Adrenal gland (tissue), 12 donors: ENCODE results near the gene UNC45A. TPM values are rescaled to one million over a fixed set of nuclear protein-coding genes. Genes with fewer than 3 reads are reported as not detected.
A peak's percentile ranks its signal among the peaks of the same experiment; 100 is the strongest.

ENCODE experiments used
- DNase-seq, 7 donors: peaks; one replicate each; pipeline ENCODE4 v3.0.0-alpha.2; 2019 to 2020
- H3K27ac ChIP-seq, 5 donors: fragments of 200-600 bp; sonication (generic) in 4 of 5; 1 replicate in 3 of 5; 2 replicates in 2 of 5; pipeline versions ENCODE4 v1.5.1 to v1.8.0; 2016 to 2020; ENCODE audit warnings: mild to moderate bottlenecking in 1 of 5
- H3K27me3 ChIP-seq: fragments of 200-600 bp; 2 replicates; pipeline ENCODE4 v1.8.0; 2021
- H3K36me3 ChIP-seq, 2 donors: fragments of 200-600 bp; replicated peaks in 1 of 2; 1 replicate in 1 of 2; 2 replicates in 1 of 2; pipeline versions ENCODE4 v1.5.1 to v1.8.0; 2018 to 2022
- H3K4me1 ChIP-seq, 2 donors: fragments of 200-600 bp; replicated peaks in 1 of 2; 1 replicate in 1 of 2; 2 replicates in 1 of 2; pipeline versions ENCODE4 v1.5.1 to v1.8.0; 2018 to 2021
- H3K4me3 ChIP-seq, 4 donors: fragments of 200-600 bp; sonication (generic) in 3 of 4; one replicate each; pipeline ENCODE4 v1.5.1; 2016 to 2018
- H3K9me3 ChIP-seq, 3 donors: fragments of 200-600 bp; sonication (generic) in 1 of 3; replicated peaks in 1 of 3; 1 replicate in 2 of 3; 2 replicates in 1 of 3; pipeline versions ENCODE4 v1.5.1 to v1.8.0; 2016 to 2021
- POLR2A ChIP-seq, 2 donors: fragments of 450-650 bp; IDR thresholded peaks; one replicate each; pipeline ENCODE4 v1.6.1; 2017; ENCODE audit warnings: antibody characterized with exemption in 2 of 2, mild to moderate bottlenecking in 2 of 2, moderate library complexity in 1 of 2
- WGBS, 4 donors: extraction: QIAGEN DNeasy Blood & Tissue Kit in 2 of 4; methylation state at CpG; one replicate each; pipeline versions ENCODE4 v1.1.5 to v1.1.7; 2013 to 2017; 5-methylcytosine and 5-hydroxymethylcytosine counted together
- intact Hi-C, 2 donors: fragments of 100-400 bp; cut with DNase I; formaldehyde crosslinking; loops; one replicate each; pipeline versions ENCODE4 v1.14.1 to v1.15.0; 2022 to 2023
- polyA plus RNA-seq, 3 donors: library from polyadenylated mRNA; stranded (reverse); fragments of 200-250 nt in 2 of 3; fragments of 350-450 nt in 1 of 3; fragmentation: Illumina TruSeq in 1 of 3; extraction: RNeasy Lipid Tissue Mini Kit (QIAGEN cat#74804) in 1 of 3; gene quantifications; one replicate each; pipeline ENCODE4 v1.2.3, GENCODE V29; 2013 to 2014
- total RNA-seq, 9 donors: library from RNA; depleted of rRNA in 4 of 9; stranded (reverse); fragments of >200 nt in 4 of 9; fragments of 120-200 nt in 1 of 9; fragmentation: NEBNext Ultra II Directional in 1 of 9; extraction: Animal tissue kit (Norgen Biotek cat#: 25700) in 1 of 9; gene quantifications; one replicate each; pipeline versions ENCODE4 v1.1.0 to v1.2.4, GENCODE V29; 2013 to 2023
- TF ChIP-seq, protein P1 (sequence below), 6 experiments: fragments of 450-650 bp in 4 of 6; fragments of 200-600 bp in 2 of 6; sonication (generic) in 1 of 6; IDR thresholded peaks; 1 replicate in 5 of 6; 2 replicates in 1 of 6; pipeline versions ENCODE4 v1.5.1 to v1.8.0; 2016 to 2021; ENCODE audit warnings: antibody characterized with exemption in 6 of 6, mild to moderate bottlenecking in 2 of 6, moderate library complexity in 1 of 6
- donor health status: healthy with polysubstance abuse.
- donor health status: Bipolar disorder and iron deficiency.
- donor health status: DM: yes; HTN: yes; CAD: no.
- donor health status: DM: no; HTN: no; CAD: no.
- donor health status: DM: no; HTN: no; CAD: no.
- donor health status: DM: yes; HTN: yes; CAD: no.

Gene UNC45A
- total and polyA plus RNA-seq, 12 donors: 28.1 to 114 (median 64.7) TPM

DNA sequence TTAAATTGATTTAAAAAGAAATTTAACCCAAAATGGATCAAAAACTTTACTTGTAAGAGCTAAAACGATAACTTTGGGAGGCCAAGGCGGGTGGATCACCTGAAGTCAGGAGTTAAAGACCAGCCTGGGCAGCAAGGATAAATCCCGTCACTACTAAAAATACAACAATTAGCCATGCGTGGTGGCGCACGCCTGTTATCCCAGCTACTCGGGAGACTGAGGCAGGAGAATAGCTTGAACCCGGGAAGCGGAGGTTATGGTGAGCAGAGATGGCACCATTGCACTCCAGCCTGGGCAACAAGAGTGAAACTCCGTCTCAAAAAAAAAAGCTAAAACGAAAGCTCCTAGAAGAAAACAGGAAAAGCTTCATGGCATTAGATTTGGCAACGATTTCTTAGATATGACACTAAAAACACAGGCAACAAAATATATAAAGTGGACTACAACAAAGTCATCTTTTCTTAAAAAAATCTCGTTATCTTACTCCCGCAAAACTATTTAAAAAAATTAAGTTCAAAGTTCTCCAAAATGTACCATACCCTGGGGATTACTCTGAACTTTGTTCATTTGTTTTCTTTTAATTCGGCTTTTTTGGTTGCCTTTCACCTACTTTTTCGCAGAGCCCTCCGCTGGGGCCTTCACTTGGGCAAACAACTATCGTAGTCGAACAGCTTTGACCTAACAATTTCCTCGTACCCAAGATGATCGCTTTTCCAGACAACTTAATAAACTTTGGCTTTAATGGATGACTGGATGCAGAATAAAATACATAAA, 5.7 kb upstream of the UNC45A start:
- peaks cover 19 to 36% of the 10 kb centered on the region in 2 donors for H3K4me1 ChIP-seq
- H3K36me3 ChIP-seq: no peaks in the 10 kb centered on the region
- H3K27ac ChIP-seq: peak overlapping the region; percentile 67 to 95 (median 89)
- intact Hi-C loops: no loop called here
- no peaks in the 10 kb centered on the region for H3K27me3 ChIP-seq
- TF ChIP-seq POLR2A (IDR thresholded peaks at IDR 0.05): no peak
- TF ChIP-seq, protein P1, sequence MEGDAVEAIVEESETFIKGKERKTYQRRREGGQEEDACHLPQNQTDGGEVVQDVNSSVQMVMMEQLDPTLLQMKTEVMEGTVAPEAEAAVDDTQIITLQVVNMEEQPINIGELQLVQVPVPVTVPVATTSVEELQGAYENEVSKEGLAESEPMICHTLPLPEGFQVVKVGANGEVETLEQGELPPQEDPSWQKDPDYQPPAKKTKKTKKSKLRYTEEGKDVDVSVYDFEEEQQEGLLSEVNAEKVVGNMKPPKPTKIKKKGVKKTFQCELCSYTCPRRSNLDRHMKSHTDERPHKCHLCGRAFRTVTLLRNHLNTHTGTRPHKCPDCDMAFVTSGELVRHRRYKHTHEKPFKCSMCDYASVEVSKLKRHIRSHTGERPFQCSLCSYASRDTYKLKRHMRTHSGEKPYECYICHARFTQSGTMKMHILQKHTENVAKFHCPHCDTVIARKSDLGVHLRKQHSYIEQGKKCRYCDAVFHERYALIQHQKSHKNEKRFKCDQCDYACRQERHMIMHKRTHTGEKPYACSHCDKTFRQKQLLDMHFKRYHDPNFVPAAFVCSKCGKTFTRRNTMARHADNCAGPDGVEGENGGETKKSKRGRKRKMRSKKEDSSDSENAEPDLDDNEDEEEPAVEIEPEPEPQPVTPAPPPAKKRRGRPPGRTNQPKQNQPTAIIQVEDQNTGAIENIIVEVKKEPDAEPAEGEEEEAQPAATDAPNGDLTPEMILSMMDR (IDR thresholded peaks at IDR 0.05): no peak
- H3K4me3 ChIP-seq: peak overlapping the region in 2 of 4 donors; percentile 60 to 64
- no peaks in the 10 kb centered on the region for H3K9me3 ChIP-seq
- 55 to 60% (median 59%) methylated on average over 21 of the region's 21 CpGs for WGBS, 4 donors
- no peak for DNase-seq

DNA sequence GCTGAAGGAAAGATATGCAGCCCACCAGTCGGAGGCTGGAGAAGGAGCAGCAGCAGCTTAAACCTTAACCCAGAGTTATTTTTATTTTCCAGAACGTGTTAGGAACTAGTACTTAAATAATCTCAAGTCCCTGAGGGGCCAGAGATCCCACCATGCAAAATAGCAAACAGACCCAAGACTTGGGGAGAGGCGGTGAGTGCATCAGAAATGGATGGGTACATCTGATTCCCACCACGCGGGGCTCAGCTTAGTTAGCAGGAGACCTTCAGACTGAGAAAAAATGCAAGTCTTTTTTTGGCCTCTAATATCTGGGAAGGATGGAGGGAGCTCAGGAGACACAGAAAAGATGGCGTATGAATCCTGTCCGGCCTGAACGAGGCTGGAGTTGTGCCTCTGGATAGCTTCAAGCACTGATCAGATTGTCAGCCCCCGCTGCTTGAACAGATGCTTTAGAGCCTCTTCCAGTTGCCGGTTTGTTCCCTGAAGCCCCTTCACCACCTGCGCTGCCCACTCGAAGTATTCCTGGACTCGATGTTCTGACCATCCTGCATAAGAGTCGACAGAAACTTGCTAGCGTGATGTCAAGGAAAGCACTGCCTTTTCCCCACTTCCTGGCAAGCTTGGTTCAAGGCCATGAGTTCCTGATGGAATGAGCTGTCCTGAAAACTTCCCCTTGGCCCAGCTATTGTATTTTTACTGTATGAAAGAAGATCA, 4.1 kb upstream of the UNC45A start:
- peaks cover 28 to 47% of the 10 kb centered on the region in 2 donors for H3K4me1 ChIP-seq
- intact Hi-C loops: no loop called here
- peak in 6 of 7 donors; percentile 59 to 73 (median 67) for DNase-seq
- peak overlapping the region in 1 of 4 donors; percentile 64 for H3K4me3 ChIP-seq
- TF ChIP-seq, protein P1 (IDR thresholded peaks at IDR 0.05): no peak
- no peak for TF ChIP-seq POLR2A (IDR thresholded peaks at IDR 0.05)
- WGBS, 4 donors: 43 to 60% (median 52%) methylated on average over 15 of the region's 15 CpGs
- H3K27ac ChIP-seq: peak overlapping the region; percentile 76 to 95 (median 89)
- H3K9me3 ChIP-seq: no peaks in the 10 kb centered on the region
- H3K27me3 ChIP-seq: no peaks in the 10 kb centered on the region
- H3K36me3 ChIP-seq: no peaks in the 10 kb centered on the region

DNA sequence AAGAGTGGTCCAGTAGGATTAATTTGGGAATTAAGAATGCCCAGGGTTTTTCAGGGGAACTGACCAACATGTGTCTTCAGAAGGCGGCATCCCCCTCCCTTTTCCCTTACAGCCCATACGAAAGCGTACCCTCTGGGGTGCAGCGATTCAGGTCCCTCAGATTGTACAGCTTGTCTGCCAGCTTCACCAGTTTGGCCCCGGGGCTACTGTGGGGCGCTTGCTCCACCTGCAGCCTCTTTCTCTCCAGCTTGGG, 3.6 kb upstream of the UNC45A start:
- Histone ChIP-seq H3K9me3 (no peaks in the 10 kb centered on the region), H3K27me3 (no peaks in the 10 kb centered on the region), H3K36me3 (no peaks in the 10 kb centered on the region), H3K4me3 (peak overlapping the region in 1 of 4 donors; percentile 70), H3K27ac (peak overlapping the region; percentile 74 to 95 (median 89)), H3K4me1 (peaks cover 33 to 52% of the 10 kb centered on the region in 2 donors)
- no peak for DNase-seq
- intact Hi-C loops: no loop called here
- TF ChIP-seq, protein P1 (IDR thresholded peaks at IDR 0.05): no peak
- TF ChIP-seq POLR2A (IDR thresholded peaks at IDR 0.05): peak in 1 of 2 donors; percentile 48
- 16 to 22% (median 21%) methylated on average over 6 of the region's 6 CpGs for WGBS, 4 donors

DNA sequence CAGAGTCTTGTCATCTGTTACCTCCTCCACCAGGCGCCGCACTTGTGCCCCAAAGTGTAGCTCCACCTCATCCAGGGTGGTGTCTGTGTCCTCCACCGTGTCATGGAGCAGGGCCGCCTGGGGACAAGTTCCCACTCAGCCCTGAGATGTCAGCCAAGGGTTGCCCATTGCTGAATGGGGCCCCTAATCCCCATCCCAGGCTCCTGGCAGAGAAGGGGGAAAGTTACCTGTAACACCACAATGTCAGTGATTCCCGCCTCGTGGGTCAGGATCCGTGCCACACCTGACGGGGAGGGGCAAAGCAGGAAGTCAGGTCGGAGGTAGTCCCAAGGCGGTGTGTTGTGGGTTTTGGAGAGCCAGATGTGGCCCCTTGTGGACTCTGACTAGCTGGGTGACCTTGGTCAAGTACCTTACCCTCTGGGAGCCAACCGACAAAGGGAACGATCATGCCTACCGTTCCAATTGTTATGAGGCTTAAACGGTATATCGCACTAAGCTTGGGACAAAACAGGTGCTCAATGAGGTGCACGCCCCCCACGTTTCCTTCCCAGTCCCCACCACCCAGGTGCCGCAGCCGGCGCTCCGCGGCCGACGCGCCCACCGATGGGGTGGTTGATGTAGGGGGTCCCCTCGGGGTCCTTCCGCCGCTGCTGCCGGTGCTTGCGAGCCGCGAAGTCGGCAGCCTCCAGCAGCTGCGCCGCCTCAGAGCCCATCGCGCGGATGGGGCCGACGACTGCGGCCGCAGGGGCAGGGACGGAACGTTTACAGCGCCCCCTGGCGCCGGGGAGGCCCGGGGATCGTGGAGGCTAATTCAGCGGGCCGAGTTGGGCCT, 3.0 kb upstream of the UNC45A start, which contains the start of gene HDDC3:
HDDC3 (minus strand) TSS at position 722 of the 832 bp plus-strand sequence; CDS start at position 713, 9 bp downstream.
- intact Hi-C loops: no loop called here

More for the DNA sequence above, 3.0 kb upstream of the UNC45A start, which contains the start of gene HDDC3:
- Histone ChIP-seq H3K4me3 (peak within 1 kb of the TSS; percentile 22 to 79 (median 64)), H3K9me3 (no peaks in the 10 kb centered on the region), H3K36me3 (no peaks in the 10 kb centered on the region), H3K4me1 (peaks cover 34 to 58% of the 10 kb centered on the region in 2 donors), H3K27me3 (no peaks in the 10 kb centered on the region), H3K27ac (peak within 1 kb of the TSS; percentile 74 to 95 (median 89))
- TF ChIP-seq, protein P1 (IDR thresholded peaks at IDR 0.05): peak; percentile 77 to 95 (median 88)
- TF ChIP-seq POLR2A (IDR thresholded peaks at IDR 0.05): peak in 1 of 2 donors; percentile 61
- WGBS, 4 donors: 0 to 1% (median 0%) methylated on average over 3 to 52 of the region's 52 CpGs
- DNase-seq: peak; percentile 86 to 93 (median 90)
